ENCODE results near the gene SNX20. TPM values are rescaled to one million over a fixed set of nuclear protein-coding genes. Genes with fewer than 3 reads are reported as not detected.
A peak's percentile ranks its signal among the peaks of the same experiment; 100 is the strongest.

SNX20 gene
- total RNA-seq, 4 donors from 2014 or later, result 0.20 to 4.3 (median 2.6) TPM

GRCh38 chr16:50645563-50646220 is 35.4 kb downstream of the SNX20 start:
- no peak for DNase-seq
- in situ Hi-C loops (cut with MboI; ENCODE audit: low pct_ligation_motif_present in 1 of 4, low pct_unique_long_range_greater_than_20kb in 1 of 4, low sequenced_read_pairs in 3 of 4) (no loop called here), intact Hi-C loops (cut with DNase I; ENCODE audit: low total_unique reads) (no loop called here)
- Histone ChIP-seq H3K27me3 (no peaks in the 10 kb centered on the region), H3K4me3 (no peak overlapping the region), H3K27ac (no peak overlapping the region), H3K36me3 (no peaks in the 10 kb centered on the region), H3K9me3 (no peaks in the 10 kb centered on the region), H3K4me1 (no peaks in the 10 kb centered on the region)
- 84 to 85% methylated on average over 17 to 20 of the region's 20 CpGs for WGBS, 2 donors (ENCODE audit: low coverage in 1 of 2)
- TF ChIP-seq POLR2AphosphoS5 (IDR thresholded peaks at IDR 0.05) (no peak), POLR2A (IDR thresholded peaks at IDR 0.05) (no peak), EP300 (IDR thresholded peaks at IDR 0.05; ENCODE audit: low read depth) (no peak)
- TF ChIP-seq, protein P1, sequence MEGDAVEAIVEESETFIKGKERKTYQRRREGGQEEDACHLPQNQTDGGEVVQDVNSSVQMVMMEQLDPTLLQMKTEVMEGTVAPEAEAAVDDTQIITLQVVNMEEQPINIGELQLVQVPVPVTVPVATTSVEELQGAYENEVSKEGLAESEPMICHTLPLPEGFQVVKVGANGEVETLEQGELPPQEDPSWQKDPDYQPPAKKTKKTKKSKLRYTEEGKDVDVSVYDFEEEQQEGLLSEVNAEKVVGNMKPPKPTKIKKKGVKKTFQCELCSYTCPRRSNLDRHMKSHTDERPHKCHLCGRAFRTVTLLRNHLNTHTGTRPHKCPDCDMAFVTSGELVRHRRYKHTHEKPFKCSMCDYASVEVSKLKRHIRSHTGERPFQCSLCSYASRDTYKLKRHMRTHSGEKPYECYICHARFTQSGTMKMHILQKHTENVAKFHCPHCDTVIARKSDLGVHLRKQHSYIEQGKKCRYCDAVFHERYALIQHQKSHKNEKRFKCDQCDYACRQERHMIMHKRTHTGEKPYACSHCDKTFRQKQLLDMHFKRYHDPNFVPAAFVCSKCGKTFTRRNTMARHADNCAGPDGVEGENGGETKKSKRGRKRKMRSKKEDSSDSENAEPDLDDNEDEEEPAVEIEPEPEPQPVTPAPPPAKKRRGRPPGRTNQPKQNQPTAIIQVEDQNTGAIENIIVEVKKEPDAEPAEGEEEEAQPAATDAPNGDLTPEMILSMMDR (IDR thresholded peaks at IDR 0.05), result no peak

DNA sequence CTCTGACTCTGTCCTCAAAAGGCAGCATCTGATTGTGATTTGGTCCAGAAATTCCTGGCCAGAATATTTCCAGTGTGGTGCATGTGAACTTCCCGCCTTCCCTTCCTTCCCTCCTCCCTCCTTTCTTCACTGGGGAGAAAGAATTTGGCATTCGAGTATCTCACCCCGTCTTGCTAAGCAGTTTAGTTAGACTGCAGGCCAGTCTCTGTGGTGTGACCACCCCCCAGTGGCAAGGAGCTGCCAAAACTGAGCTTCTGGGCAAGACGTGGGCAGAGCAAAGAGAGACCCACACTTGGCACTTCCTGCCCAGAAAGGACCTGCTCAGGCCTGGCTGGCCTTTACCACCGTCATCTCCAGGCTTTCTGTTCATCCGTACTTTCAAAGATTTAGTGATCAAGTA is 36.4 kb downstream of the SNX20 start:
- in situ Hi-C loops (cut with MboI; ENCODE audit: low pct_ligation_motif_present in 1 of 4, low pct_unique_long_range_greater_than_20kb in 1 of 4, low sequenced_read_pairs in 3 of 4) (no loop called here), intact Hi-C loops (cut with DNase I; ENCODE audit: low total_unique reads) (loop anchor here (5.0 kb wide), 1 partner anchor 262 kb away; no protein-coding TSS in a partner anchor)
- Histone ChIP-seq H3K36me3 (no peaks in the 10 kb centered on the region), H3K27me3 (no peaks in the 10 kb centered on the region), H3K4me3 (no peak overlapping the region), H3K27ac (no peak overlapping the region), H3K9me3 (no peaks in the 10 kb centered on the region), H3K4me1 (no peaks in the 10 kb centered on the region)
- DNase-seq, result peak; percentile 26
- WGBS, 2 donors (ENCODE audit: low coverage in 1 of 2), result 51% methylated on average over 6 of the region's 6 CpGs; no CpG with 5 or more reads in 1 of the 2 donors
- TF ChIP-seq, protein P1 (IDR thresholded peaks at IDR 0.05), result peak in 3 of 5 experiments; percentile 11 to 32 (median 18)
- TF ChIP-seq EP300 (IDR thresholded peaks at IDR 0.05; ENCODE audit: low read depth), result no peak

GRCh38 chr16:50644245-50644644 is 36.9 kb downstream of the SNX20 start:
- Histone ChIP-seq H3K36me3 (no peaks in the 10 kb centered on the region), H3K4me3 (no peak overlapping the region), H3K9me3 (no peaks in the 10 kb centered on the region), H3K4me1 (no peaks in the 10 kb centered on the region), H3K27me3 (no peaks in the 10 kb centered on the region), H3K27ac (no peak overlapping the region)
- no peak for DNase-seq
- intact Hi-C loops (cut with DNase I; ENCODE audit: low total_unique reads), result loop anchor here (5.0 kb wide), 1 partner anchor 262 kb away; no protein-coding TSS in a partner anchor
- WGBS, 2 donors (ENCODE audit: low coverage in 1 of 2), result 93 to 95% methylated on average over 5 of the region's 5 CpGs
- TF ChIP-seq, protein P1 (IDR thresholded peaks at IDR 0.05), result no peak
- TF ChIP-seq POLR2A (IDR thresholded peaks at IDR 0.05) (no peak), EP300 (IDR thresholded peaks at IDR 0.05; ENCODE audit: low read depth) (no peak), POLR2AphosphoS5 (IDR thresholded peaks at IDR 0.05) (no peak)
- in situ Hi-C loops (cut with MboI; ENCODE audit: low pct_ligation_motif_present in 1 of 4, low pct_unique_long_range_greater_than_20kb in 1 of 4, low sequenced_read_pairs in 3 of 4), result no loop called here

GRCh38 chr16:50643192-50643591 is 37.9 kb downstream of the SNX20 start:
- intact Hi-C loops (cut with DNase I; ENCODE audit: low total_unique reads), result loop anchor here (5.0 kb wide), 1 partner anchor 261 kb away; no protein-coding TSS in a partner anchor
- DNase-seq, result no peak
- Histone ChIP-seq H3K4me3 (no peak overlapping the region), H3K27me3 (no peaks in the 10 kb centered on the region), H3K36me3 (no peaks in the 10 kb centered on the region), H3K4me1 (no peaks in the 10 kb centered on the region), H3K9me3 (no peaks in the 10 kb centered on the region), H3K27ac (no peak overlapping the region)
- in situ Hi-C loops (cut with MboI; ENCODE audit: low pct_ligation_motif_present in 1 of 4, low pct_unique_long_range_greater_than_20kb in 1 of 4, low sequenced_read_pairs in 3 of 4), result no loop called here
- 75% methylated on average over 4 of the region's 4 CpGs; no CpG with 5 or more reads in 1 of the 2 donors for WGBS, 2 donors (ENCODE audit: low coverage in 1 of 2)
- TF ChIP-seq, protein P1 (IDR thresholded peaks at IDR 0.05), result no peak
- TF ChIP-seq EP300 (IDR thresholded peaks at IDR 0.05; ENCODE audit: low read depth) (no peak), POLR2A (IDR thresholded peaks at IDR 0.05) (no peak), POLR2AphosphoS5 (IDR thresholded peaks at IDR 0.05) (no peak)

All from transverse colon (tissue), 4 donors.